ENCODE results near the gene GATA2.

GATA2 gene

DNA sequence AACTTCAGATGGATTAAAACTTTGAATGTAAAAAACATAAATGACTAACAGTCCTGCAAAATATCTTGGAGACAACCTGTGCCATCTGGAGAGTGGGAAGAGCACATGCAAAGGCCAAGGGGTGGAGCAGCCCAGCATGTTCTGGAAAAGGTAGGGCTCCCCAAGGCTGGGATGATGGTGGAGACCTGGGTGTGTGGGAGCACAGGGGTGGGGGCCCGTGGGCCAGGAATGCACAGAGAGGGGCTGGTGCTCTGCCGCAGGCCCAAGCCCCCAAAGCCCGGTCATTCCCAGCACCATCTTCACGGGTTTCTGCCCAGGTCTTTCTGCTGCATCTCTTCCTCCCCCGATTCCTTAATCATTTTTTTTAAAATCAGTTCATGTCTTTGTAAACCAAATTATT lies 9.7 kb upstream of the GATA2 start:
- DNase-seq (ENCODE audit: low spot score) = no peak

DNA sequence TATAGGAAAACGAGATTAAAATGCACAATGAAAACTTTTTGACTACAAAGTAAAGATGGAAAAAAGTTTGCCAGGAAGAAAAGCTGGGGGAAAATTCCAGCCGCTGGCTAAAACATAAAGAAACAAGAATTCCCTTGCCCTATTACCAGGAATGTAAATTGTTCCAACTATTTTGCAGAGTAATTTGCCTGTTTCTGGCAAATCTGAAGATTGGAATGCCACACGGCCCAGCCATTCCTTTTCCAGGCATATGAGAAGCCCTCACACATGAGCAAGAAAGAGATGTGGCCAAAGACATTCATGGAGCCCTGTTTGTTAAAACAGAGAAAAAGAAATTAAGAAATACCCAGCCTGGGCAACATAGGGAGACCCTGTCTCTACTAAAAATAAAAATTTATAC lies 8.4 kb upstream of the GATA2 start:
- no peak for DNase-seq (ENCODE audit: low spot score)

DNA sequence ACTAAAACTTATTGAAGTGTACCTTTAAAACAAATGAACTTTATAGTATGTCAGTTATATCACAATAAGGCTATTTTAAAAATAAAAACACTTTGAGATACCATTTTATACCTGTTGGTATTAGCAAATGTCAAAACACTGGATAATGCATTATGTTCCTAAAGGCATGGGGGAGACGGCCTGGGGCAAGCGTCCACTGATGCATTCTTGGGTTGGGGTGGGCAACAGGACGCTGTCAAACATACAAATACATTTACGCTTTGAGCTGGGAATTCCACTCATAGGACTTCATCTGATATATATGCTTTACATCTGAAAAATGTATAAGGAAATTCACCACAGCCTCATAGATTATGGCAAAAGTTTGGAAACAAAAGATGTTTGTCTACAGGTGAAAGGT lies 7.6 kb upstream of the GATA2 start:
- DNase-seq (ENCODE audit: low spot score) = no peak

DNA sequence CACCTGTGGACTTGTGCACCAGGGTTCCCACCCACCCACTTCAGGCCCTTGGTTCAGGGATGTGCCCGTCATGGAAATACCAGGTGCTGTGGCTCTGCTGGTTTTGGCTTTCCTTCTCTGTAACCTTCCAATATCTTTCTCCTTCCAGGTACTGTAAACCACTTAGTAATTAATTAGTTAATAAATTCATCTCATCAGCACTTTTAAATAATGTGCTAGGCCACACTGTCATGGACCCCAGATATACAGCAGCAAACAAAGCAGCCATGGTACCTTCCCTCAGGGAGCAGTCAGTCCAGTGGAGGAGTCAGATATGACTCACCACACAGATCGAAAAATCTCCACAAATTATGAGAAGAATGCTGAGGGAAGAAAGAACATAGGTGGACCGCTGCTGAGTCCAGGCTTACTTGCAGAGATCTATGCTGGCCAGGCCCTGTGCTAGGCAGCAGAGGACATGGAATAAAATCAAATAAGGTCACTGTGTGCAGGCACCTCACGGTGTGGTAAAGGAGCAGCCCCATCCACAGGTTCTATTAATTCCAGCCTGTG lies 6.8 kb upstream of the GATA2 start:
- DNase-seq (ENCODE audit: low spot score) = no peak

DNA sequence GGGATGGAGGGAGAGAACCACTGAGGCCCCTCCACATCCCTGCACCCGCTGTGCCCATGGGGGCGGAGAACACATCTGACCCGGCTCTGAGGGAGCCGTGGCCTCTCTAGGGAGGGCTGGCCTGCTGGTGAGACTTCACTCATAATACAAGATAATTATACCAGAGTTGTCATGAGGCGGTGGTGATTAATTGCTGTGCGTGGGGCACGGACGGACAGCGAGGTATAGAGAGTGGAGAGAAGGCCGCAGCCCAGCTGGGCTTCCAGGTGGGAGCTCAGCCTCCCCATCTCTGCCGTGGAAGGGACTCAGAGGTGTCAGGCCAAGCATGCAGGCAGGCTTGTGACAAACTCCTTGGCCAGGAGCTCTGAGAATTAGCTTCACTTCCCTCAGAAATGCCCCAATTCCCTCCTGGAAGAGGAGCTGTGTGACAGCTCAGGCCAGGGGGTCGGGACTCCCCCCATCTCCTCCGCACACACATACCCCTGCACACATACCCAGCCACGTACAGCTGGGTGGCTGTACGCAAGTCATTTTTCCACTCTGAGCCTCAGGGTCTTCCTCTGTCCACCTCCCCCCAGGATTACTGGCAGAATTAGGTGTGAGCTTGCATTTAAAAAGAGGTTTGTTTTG lies 6.0 kb upstream of the GATA2 start:
- DNase-seq (ENCODE audit: low spot score) = no peak

DNA sequence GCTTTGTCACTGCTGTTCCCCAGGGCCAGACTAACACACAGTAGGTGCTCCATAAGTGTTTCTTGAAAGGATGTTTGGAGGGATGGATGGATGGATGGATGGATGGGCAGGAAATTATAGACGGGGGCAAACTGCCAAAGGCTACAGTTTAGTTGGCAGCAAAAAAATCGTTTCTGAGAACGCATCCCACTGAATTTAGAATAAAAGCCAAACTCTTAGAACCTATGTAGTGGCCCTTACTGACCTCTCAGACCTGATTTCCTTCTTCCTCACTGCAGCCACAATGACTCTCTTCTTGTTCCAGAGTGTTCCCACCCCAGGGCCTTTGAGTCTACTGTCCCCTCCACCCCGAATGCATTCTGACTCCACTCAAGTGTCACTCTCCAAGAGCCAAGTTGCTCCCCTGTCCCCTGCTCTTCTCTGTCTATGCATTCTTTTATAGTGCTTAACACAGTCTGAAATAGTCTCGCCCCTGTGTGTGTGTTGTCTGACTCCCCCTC lies 5.2 kb upstream of the GATA2 start:
- no peak for DNase-seq (ENCODE audit: low spot score)

DNA sequence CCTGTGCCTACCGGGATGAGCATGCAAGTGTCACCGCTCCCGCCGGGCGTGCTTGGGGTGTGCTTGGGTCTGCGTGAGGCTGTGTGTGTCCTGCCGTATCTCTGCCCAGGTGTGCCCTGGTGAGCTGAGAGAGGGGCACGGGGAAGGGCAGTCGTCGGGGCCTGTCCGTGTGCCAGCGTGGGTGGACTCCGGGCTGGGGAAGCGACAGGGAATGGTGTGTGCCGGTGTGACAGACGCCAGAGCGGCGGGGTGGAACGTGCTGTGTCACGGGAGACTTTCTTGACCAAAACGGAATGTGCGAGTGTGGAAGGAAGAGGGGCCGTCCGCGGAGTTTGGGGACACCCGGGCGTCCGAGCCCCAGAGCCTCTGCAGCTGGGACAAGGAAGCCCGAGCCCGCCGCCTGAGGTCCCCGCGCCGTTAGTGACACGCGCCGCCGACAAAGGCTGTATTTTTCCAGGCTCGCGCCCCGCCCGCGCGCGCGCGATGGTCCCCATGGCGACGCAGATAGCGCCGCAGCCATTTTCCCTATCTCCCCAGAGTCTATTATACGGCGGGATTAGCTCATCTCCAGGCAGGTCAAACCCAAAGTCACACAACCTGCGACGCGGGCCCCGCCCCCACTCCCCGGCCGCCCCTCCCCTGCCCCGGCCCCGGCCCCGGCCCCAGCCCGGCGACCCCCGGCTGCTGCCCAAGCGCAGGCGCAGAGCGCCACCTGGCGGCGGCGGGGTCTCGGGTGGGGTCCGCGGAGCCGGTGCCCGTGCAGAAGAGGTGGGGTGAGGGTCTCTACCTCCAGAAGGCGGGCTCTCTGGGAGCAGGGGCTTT lies 4.5 kb upstream of the GATA2 start:
- peak; percentile 66 for DNase-seq (ENCODE audit: low spot score)

DNA sequence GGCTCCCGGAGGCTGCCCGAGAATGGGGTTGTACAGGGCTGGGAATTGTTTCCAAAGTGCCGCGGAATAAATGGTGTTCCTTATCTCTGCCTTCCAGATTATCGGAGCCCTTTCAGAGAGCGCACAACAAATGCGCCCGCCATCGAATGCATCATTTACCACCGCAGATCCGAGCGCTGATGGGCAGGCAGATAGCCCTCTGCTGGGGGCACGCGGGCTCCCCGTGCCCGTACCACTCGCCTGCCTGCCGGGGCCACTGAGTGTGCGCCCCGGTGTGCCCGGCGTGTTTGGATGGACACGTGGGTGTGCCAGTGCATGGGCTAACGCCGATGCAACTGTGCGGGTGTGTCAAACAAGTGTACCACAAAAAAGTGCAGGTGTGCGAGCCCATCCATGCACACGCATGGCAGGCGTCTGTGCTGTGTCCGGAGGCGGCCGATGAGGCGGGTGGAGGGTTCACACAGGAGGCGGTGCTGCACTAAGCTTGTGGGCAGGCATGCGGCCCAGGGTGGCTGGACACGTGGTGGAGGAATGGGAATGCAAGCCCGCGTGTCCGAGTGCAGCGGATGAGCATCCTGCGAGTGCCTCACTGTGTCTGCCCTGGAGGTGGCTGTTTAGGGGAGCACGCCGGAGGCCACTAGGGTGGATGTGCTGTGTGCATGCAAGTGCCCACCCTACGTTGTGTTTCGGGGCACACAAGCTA lies 3.8 kb upstream of the GATA2 start:
- no peak for DNase-seq (ENCODE audit: low spot score)

DNA sequence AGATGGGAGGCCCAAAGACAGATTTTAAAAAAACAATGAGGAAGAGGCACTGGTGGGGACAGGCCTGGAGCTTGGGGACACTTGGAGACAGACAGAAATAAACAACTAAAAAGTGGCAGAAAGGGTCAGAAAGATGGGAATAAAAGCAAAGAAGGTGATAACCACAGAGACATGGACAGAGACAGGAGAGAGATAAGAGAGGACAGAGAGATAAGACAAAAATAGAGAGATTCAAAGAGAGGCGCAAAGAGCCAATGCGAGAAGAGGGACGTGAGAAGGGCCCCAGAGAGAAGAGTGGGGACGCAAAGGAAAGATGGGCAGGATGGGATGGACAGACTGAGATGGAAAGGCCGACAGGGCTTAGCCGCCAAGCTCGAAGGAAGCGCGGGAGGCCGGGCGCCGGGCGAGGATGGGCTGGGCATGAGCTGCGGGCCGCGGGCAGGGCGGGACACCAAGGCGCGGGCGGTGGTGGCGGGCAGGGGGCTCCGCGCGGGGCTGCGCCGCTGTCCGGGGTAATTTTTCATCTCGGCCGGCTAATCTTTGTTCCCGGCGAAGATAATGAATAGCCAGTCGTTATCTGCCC lies 3.1 kb upstream of the GATA2 start:
- no peak for DNase-seq (ENCODE audit: low spot score)

DNA sequence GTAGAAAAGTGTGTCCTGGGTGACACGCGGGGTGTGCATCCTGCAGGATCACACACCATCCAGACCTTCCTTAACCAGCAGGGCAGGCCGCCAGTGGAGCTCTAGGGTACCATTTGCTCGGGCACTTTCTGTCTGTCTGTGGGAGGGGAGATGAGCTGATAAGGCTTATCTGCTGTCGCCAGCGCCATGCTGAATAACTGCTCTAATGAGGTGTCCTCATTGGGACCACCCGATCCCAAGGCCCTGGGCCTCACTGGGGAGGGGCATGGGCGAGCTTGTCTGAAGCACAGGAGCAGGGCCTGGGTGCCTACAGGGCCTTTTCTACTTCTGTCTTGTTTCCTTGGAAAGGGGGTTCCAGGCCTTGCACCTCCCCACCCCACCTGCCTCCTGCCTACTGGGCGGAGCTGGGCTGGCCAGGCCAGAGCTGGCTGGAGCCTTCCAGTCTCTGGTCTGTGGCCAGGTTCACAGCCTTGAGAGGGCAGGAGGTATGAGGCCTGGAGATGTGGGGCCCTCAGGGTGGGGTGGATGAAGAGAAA lies 2.5 kb upstream of the GATA2 start:
- no peak for DNase-seq (ENCODE audit: low spot score)

DNA sequence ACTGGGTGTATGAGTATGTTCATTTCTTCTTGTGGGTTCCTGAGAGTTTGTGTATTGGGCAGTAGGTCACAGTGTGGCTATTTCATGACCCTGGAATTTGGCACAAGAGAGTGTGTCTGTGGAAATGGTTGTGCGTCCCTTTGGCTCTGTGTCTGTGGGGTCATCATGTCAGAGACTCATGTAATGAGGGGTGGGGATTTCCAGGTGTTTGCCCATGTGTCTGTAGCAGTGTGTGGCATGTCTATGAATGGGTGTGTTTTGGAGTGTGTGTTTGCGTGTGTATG lies 1.3 kb upstream of the GATA2 start:
- no peak for DNase-seq (ENCODE audit: low spot score)

DNA sequence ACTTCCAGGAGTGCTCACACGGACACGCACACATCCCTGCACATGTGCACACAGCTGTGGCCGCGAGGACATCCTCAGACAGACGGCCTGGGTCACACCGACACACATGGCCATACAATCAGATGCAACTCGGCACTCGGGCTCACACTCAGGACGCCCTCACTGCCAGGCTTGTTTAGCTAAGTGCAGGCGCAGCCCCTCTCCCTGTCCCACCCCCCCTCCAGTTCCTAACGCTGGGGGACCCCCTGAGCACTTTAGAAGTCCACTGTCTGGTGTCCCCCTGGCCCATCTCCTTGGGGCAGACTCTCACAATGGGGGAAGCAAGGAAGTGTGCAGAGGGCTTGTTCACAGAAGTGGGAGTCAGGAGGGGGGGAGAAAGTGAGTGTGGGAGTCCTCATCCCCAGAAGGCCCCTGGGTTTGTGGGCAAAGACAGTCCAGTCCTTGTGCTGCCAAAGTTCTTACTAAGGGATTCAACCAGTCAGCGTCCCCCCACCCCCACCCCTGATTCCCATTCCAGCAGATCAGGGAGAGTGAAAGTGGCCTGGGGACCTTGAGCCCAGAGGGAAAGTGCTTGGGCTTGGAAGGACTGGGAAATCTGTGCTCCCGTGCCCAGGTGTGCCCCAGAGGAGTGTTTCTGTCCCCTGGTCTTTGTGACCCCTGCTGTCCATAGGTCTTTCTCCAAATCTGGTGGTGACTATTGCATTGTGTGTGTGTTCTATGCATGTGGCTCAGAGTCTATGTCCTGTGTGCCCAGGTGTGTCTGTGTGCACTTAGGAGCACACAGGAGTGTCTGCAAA lies 767 bp upstream of the GATA2 start:
- no peak for DNase-seq (ENCODE audit: low spot score)

DNA sequence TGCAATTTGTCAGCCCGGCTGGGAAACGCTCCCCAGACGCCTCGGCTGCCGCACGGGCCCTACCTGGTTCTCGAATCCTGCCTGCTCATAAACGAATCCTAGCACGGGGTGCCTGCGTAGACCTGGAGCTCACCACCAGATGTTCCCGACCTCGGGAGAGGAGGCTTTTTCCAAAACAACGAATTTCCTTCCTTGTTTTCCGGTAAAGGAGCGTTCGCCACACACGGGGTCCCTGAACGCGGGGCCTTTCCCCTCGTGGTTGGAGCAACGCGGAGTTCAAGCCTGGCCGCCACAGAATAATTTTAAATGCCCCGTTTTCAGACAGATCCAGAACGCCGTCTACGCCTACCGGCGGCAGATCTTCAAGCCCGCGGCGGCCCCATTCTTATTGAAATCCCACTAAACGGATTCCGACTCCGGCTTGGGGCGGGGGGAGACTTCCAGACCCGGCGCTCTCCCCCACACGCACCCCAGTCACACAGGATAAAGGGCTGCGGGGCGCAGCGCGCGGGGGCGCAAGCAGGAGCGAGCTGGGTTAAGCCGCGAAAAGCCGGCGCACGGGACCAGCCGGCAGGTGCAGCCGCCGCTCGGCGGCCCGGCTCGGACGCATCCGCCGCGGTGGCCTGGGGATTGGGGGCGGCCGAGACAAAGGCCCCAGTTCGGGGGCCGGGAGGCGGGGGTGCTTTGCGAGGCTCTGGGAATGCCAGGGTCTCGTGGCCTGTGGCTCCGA lies 895 bp downstream of the GATA2 start:
- no peak for DNase-seq (ENCODE audit: low spot score)

DNA sequence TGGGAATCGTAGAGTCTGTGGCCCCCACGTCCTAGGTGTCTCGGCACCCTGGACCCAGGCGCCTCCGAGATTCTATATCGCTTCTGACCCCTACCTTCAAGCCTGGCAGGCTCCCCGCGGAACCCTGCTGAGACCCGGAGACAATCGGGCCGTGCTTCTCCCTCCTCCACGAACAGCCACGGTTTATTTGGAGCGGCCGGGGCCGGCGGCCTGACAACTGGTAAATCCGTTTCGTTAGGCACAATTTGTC lies 1.4 kb downstream of the GATA2 start:
- DNase-seq (ENCODE audit: low spot score) = no peak

DNA sequence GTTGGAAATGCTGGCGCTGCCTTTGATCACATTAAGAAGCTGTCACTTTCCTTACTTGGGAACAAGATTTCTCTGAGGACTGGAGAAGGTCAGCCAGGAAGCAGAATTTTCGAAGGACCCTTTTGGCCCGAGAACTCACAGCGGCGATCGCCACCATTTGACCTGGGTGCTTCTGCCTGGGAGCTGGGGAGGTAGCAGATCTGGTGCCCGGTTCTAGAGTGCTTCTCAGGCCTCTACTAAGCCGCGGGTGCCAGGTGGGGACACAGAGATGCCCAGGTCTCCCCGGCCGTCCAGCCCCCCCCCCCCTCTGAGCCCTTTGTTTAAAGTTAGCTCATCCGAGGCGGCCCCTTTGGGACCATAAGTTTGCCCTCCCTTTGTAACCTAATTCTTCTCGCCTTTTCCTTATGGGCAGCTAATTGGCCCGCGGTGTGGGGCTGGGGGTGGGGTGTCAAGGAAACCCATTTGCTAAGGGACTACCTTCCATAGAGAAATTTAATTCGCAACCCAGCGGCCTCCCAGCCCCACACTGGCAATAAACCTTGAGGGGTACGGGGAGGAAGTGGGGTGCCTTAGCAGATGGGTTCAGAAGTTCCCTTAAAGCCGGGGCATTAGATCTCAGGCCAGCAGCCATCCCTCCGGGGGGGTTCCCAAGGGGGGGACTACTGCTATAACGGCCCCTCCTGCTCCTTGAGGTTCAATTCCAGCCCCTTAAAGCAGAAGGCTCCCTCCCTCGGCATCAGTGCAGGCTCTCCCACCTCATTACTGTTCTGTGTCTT lies 1.9 kb downstream of the GATA2 start:
- DNase-seq (ENCODE audit: low spot score) = no peak

DNA sequence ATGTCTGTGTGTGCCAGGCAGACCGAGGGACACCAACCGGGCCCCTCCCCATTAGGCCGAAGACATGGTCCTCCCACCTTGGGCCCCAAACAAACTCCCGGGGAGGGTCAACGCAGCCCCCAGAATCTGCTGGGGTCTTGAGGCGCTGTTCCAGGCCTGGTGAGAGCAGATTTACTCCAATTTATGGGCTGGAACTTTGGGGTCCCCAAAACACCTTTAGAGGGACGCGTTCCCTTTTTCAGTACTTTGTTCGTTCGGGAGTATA lies 2.4 kb downstream of the GATA2 start:
- no peak for DNase-seq (ENCODE audit: low spot score)

DNA sequence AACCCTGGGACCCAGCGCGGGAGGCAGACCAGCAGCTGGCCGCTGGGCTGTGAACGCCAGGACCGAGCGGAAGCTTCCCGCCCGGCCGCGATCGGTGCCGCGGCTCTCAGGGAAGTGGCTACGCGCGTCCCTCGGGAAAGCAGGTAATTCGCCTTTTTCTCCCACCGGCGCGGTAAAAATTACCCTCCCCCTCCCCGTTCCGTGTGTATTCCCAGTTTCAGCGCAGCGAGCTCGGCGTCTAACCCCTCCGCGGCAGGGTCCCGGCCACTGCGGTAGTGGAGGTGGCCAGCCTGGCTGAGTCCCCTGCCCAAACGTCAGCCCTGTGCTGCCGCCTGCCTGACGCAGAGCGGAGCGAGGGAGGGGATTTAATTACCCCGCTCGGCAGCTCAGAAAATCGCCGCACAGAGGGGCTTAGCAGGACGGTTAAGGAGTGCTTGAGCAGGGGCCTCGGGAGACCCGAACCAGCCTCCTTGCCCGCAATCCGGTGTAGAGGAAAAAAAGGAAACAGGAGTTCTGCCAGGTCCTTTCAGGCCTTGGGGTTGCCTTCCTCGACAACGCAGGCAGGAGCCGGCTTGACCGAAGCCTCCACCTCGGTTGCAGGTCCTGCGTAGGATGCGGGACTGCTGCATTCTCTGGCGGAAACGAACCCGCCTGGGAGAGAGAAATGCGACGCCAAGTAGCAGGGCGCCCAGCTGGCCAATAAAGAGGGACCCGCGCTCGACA lies 2.9 kb downstream of the GATA2 start:
- no peak for DNase-seq (ENCODE audit: low spot score)

DNA sequence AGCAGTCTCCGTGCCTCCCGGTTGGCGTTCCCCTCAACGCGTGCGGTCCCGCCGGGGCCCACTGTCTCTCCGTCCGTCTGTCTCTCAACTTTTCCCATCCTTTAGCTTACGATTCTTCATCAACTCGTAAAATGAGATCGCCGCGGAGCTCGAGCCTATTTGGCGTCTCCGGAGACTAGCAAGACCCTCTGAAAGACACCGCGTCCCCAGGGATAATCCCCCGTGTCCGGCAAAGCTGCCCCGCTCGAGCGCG lies 3.4 kb downstream of the GATA2 start:
- no peak for DNase-seq (ENCODE audit: low spot score)

DNA sequence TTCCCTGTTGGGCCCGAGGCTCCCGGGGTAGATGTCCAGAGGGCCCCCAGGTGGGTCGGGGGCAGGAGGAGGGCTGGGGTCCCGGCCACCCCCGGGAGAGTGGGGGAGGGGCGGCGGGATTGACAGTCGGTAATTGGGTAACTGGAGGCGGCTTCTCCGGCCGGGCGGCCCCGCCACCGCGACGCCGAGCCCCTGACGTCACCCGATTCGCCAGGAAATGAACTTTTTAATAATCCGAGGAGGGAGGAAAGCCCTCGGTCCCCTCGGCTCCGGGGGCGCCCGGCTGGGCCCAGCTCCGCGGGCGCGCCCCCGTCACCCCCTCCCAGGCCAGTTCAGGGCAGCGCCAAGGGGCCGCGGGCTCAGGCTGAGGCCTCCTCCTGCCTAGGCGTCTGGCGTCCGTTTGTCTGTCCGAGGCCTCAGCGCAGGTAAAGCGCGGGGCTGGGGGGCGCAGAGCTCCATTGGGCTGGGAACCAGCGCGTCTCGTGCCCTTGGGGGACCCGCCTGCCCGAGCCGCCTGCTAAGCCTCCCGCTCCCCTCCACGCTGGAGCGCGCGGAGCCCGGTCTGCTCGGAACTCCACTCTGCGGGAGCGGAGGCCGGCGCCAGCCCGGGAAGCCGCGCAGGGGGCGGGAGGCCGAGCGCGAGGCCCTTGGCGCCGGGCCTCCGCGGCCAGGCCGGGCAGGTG lies 3.9 kb downstream of the GATA2 start:
- peak; percentile 42 for DNase-seq (ENCODE audit: low spot score)

DNA sequence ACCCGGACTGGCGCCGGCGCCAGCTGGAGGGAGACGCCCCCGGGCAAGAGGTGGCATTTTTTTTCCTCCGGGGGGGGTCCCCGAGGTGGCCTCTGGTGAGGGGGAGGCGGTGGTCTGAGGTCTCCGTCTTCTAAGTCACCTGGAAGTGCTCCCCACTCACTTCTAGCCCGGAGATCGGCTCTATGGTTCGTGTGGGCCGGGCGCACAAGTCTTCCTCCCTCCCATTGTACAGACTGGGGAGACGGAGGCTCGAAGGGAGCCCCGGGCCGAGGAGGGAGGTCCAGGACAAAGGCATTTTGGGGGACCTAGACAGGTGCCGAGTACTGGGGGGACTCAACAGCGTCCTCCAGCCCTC lies 4.4 kb downstream of the GATA2 start:
- DNase-seq (ENCODE audit: low spot score) = peak; percentile 24

All from SW480 (cell line).